BE2C (cell line): ENCODE data around the gene RUNX3.

ENCODE experiments used
- DNase-seq: peaks from one replicate; pipeline ENCODE4 v3.0.0-alpha.2; 2020
- H3K27me3 ChIP-seq: fragments of 250-450 bp; sonication (Bioruptor Pico); 2 replicates; pipeline ENCODE4 v1.5.1; 2020; ENCODE audit warnings: mild to moderate bottlenecking
- H3K36me3 ChIP-seq: fragments of 250-450 bp; sonication (Bioruptor Pico); 2 replicates; pipeline ENCODE4 v1.5.1; 2020; ENCODE audit warnings: mild to moderate bottlenecking
- H3K4me1 ChIP-seq: fragments of 250-450 bp; sonication (Bioruptor Pico); 2 replicates; pipeline ENCODE4 v1.5.1; 2020
- H3K4me3 ChIP-seq: 2 replicates; pipeline ENCODE4 v1.5.1; 2011; ENCODE audit warnings: low read depth, low read length
- H3K9me3 ChIP-seq: fragments of 250-450 bp; sonication (Bioruptor Pico); 2 replicates; pipeline ENCODE4 v1.5.1; 2020
- CTCF ChIP-seq: IDR thresholded peaks from 2 replicates; pipeline ENCODE4 v1.5.1; 2012; ENCODE audit warnings: mild to moderate bottlenecking, low read depth, low read length

Gene RUNX3

GRCh38 chr1:24865168-24865567, 64.9 kb downstream of the RUNX3 start:
- H3K36me3 ChIP-seq = no peaks in the 10 kb centered on the region
- TF ChIP-seq CTCF = no peak

DNA sequence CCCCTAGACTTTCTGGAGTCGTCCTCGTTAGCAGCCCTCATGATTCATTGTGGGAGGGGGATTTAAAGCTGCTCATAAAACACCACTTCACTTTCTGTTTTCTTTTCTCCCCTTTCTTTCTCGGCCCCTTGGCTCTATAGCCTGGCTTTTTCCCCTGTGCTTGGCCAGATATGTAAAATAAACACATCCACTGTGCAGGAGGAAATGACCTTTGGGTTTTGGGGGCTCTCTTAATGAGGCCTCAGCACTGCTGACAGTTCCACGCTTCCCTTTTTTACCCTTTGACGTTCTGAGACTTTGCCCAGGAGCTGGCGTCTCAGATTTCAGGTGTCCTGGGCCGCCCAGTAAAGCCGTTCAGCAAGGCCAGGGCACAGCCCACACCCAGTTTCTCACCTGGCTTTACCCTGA, 65.7 kb downstream of the RUNX3 start:
- Histone ChIP-seq H3K9me3 (no peaks in the 10 kb centered on the region), H3K36me3 (no peaks in the 10 kb centered on the region), H3K27me3 (no peaks in the 10 kb centered on the region), H3K4me3 (no peak overlapping the region), H3K4me1 (no peaks in the 10 kb centered on the region)
- no peak for DNase-seq
- TF ChIP-seq CTCF = no peak

More at GRCh38 chr1:24865168-24865567, 64.9 kb downstream of the RUNX3 start:
- Histone ChIP-seq H3K9me3 (no peaks in the 10 kb centered on the region), H3K4me3 (no peak overlapping the region), H3K27me3 (no peaks in the 10 kb centered on the region), H3K4me1 (no peaks in the 10 kb centered on the region)
- DNase-seq = no peak

DNA sequence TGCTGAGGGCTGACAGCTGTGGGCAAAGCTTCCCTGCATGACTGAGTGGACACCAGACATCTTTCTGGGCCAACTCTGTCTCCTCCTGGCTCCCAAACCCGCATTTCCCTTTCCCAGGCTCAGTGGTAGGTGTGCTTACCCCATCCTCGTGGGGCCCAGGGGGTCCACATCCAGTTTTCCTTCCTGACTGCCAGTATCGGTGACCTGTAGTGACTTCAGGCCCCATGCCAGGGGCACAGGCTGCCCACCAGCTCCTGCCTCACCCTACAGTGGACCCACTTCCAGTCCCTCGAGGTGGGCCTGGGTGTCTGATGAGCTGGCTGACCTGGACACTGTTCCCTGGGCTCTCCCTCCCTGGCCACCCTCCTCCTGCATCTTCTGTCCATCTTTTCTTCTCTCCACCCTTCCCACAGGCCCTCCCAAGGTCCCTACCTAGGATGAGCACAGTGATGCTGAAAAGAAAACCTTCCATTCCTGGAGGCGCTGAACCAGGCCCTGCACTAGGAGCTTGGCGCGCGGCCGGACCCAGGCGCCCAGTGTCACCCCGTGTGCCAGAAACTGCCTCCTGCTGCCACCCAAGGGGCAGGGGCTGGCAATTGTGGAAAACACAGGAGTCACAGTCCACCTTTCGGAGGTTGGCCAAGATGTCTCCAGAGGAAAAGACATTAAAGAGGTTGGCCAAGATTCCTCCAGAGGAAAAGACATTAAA, 67.1 kb downstream of the RUNX3 start:
- no peak for TF ChIP-seq CTCF
- Histone ChIP-seq H3K27me3 (no peaks in the 10 kb centered on the region), H3K4me1 (no peaks in the 10 kb centered on the region), H3K4me3 (no peak overlapping the region), H3K9me3 (no peaks in the 10 kb centered on the region), H3K36me3 (no peaks in the 10 kb centered on the region)
- DNase-seq = no peak

GRCh38 chr1:24861821-24862727, 68.0 kb downstream of the RUNX3 start:
- H3K4me3 ChIP-seq = no peak overlapping the region
- no peak for TF ChIP-seq CTCF
- H3K9me3 ChIP-seq = no peaks in the 10 kb centered on the region
- H3K27me3 ChIP-seq = no peaks in the 10 kb centered on the region
- DNase-seq = no peak
- H3K4me1 ChIP-seq = no peaks in the 10 kb centered on the region
- no peaks in the 10 kb centered on the region for H3K36me3 ChIP-seq

GRCh38 chr1:24860841-24861240, 69.2 kb downstream of the RUNX3 start:
- Histone ChIP-seq H3K4me1 (no peaks in the 10 kb centered on the region), H3K36me3 (no peaks in the 10 kb centered on the region), H3K9me3 (no peaks in the 10 kb centered on the region), H3K27me3 (no peaks in the 10 kb centered on the region), H3K4me3 (no peak overlapping the region)
- DNase-seq = no peak
- TF ChIP-seq CTCF = no peak
